ENCODE measurements around the gene MALL. TPM values are rescaled to one million over a fixed set of nuclear protein-coding genes. Genes with fewer than 3 reads are reported as not detected.

The MALL gene
- total and polyA plus RNA-seq, 2 of the 8 experiments (the other 6 are each of a cell fraction or from before 2014, with no cell fraction given): 3.9 to 8.0 TPM

- TF ChIP-seq ATF2 (IDR thresholded peaks at IDR 0.05; ENCODE audit: low read length) (no peak), EGR1 (IDR thresholded peaks at IDR 0.05; ENCODE audit: borderline replicate concordance, low read depth, low read length) (no peak)
Measured at GRCh38 chr2:110103061-110103961, 12.3 kb downstream of the MALL start (continued).
